ENCODE results near the gene PIAS4. TPM values are rescaled to one million over a fixed set of nuclear protein-coding genes. Genes with fewer than 3 reads are reported as not detected.

PIAS4 gene
- total and polyA plus RNA-seq, 9 of the 15 experiments (the other 6 are each of a cell fraction or from before 2014, with no cell fraction given): 0.27 to 34.9 (median 14.4) TPM

GRCh38 chr19:4064496-4065260, 57.1 kb downstream of the PIAS4 start (continued):
- TF ChIP-seq CCNT2 (IDR thresholded peaks at IDR 0.05; ENCODE audit: borderline replicate concordance, extremely low read depth, insufficient read length, low read depth, low read length) (peak; percentile 34), ZNF707 (CRISPR knock-in tag; conservative IDR thresholded peaks at IDR 0.05) (no peak), DLX4 (CRISPR knock-in tag; IDR thresholded peaks at IDR 0.05) (no peak), PBX2 (CRISPR knock-in tag; IDR thresholded peaks at IDR 0.05; ENCODE audit: low read depth) (no peak), PBX2 (tag; conservative IDR thresholded peaks at IDR 0.05; ENCODE audit: low read depth) (no peak), RBM25 (IDR thresholded peaks at IDR 0.05; ENCODE audit: low read depth, low read length, severe bottlenecking) (no peak), ZNF507 (tag; conservative IDR thresholded peaks at IDR 0.05) (no peak), GABPB2 (CRISPR knock-in tag; conservative IDR thresholded peaks at IDR 0.05) (no peak), RBM17 (IDR thresholded peaks at IDR 0.05; ENCODE audit: borderline replicate concordance, low read depth, low read length) (no peak), ZNF384 (IDR thresholded peaks at IDR 0.05; ENCODE audit: low read depth, low read length) (no peak), EP300 (IDR thresholded peaks at IDR 0.05; ENCODE audit: low read length) (no peak), NR3C1 (CRISPR knock-in tag; IDR thresholded peaks at IDR 0.05) (0 out of 2 replicates have a peak, but pooled peaks have one; percentile 43), ZNF449 (CRISPR knock-in tag; IDR thresholded peaks at IDR 0.05) (no peak), ZSCAN29 (IDR thresholded peaks at IDR 0.05) (no peak), NFATC3 (IDR thresholded peaks at IDR 0.05) (no peak), RFX7 (CRISPR knock-in tag; IDR thresholded peaks at IDR 0.05) (no peak), CBX8 (IDR thresholded peaks at IDR 0.05; ENCODE audit: borderline replicate concordance, extremely low read depth, low read depth, low read length, poor library complexity, severe bottlenecking) (no peak), MXD1 (CRISPR knock-in tag; IDR thresholded peaks at IDR 0.05; ENCODE audit: borderline replicate concordance, poor library complexity, severe bottlenecking) (no peak), HMGXB4 (CRISPR knock-in tag; IDR thresholded peaks at IDR 0.05) (no peak), ZNF668 (CRISPR knock-in tag; IDR thresholded peaks at IDR 0.05) (no peak)
